ENCODE data around the gene BCL6B.

The BCL6B gene

DNA sequence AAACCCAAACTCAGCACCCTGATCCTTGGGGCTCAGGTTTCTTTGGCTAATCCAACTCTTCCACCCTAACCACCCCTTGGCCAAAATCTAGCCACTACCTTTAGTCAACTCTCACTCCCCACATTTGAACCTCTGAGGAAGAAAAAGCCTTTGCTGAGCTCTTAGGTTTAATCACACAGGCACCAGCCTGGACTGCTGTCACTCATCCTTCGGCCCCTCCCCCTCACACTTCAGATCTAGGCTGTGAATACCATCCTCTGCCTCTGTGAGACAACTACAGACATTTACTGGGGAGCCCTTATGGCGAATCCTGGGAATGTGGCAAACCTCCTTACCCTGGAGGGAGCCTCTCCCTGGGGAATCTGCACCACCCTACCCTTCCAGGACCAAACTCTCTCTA, 15.7 kb upstream of the BCL6B start:
- no peak for DNase-seq (ENCODE audit: low spot score)

DNA sequence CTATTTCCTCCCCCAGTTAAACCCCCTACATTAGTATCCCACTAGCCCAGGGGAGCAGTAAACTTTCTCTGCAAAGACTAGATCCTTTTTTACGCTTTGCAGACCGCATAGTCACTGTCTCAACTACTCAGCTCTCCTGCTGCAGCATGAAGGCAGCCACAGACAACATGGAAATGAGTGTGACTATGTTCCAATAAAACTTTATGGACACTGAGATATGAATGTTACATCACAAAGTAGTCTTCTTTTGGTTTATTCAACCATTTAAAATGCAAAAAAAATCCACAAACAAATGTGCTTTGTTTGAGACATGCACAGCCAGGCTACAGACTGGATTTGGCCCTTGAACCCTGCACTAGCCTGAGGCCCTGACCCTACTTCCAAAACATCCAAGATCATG, 12.3 kb upstream of the BCL6B start:
- DNase-seq (ENCODE audit: low spot score) = no peak

- DNase-seq (ENCODE audit: low spot score) = no peak
Observed at GRCh38 chr17:7011415-7011814, 11.4 kb upstream of the BCL6B start.

DNA sequence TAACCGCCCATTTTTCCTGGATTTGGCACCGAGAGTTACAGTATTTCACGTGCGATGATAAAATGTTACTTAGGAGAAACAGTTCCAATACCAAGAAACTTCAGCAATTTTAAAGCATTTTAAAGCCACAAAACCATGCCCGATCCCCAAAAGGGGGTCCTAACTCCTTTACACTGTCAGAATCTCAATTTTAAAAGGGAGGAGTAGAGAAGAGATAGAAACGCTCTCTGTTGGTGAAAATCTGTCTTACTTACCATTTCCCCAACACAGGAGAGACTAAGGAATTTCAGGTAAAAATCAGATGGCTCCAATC, 11.0 kb upstream of the BCL6B start:
- DNase-seq (ENCODE audit: low spot score) = no peak

GRCh38 chr17:7014261-7014994, 8.4 kb upstream of the BCL6B start:
- DNase-seq (ENCODE audit: low spot score) = peak; percentile 86

DNA sequence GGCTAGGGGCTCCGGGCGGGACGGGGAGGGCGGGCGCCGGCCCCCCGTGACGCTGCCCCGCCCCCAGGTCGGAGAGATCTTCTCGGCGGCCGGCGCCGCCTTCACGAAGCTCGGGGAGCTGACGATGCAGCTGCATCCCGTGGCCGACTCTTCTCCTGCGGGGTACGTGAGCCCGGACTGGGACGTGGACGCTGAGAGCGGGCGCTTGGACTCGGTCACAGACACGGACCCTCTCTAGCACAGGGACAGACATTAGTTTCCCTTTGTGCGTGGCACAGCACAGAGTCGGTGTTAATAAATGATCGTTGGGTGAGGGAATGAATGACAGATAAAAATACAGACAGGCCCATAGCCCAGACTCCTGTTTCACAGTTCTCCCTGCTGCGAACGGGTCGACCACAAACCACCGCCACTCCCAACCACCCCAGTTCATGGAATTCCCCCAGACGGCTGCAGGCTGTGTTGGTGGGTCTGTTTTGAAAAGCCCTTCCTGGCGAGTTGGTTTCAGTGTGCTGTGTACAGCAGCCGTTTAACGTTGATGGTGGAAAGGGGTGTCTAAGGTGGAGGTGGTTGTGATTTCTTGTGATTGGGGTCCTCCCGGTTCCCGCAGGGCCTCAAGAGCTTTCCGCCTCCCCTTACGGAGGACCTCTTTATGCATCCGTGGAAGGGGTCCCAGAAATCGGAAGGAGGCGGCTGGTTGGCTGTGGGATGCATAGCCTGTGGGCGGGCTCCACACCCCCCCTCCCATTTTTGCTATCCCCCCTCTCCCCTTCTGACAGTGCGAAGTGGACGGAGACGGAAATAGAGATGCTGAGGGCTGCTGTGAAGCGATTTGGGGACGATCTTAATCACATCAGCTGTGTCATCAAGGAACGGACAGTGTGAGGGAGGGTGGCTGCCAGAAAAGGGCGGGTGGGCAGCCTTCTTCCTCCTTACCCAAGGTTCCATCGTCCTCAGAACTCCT, 7.6 kb upstream of the BCL6B start:
- DNase-seq (ENCODE audit: low spot score) = no peak

GRCh38 chr17:7016418-7016817, 6.4 kb upstream of the BCL6B start:
- no peak for DNase-seq (ENCODE audit: low spot score)

- DNase-seq (ENCODE audit: low spot score) = no peak
Observed at GRCh38 chr17:7016886-7017826, 5.7 kb upstream of the BCL6B start.

- DNase-seq (ENCODE audit: low spot score) = no peak
Observed at GRCh38 chr17:7017827-7018200, 5.0 kb upstream of the BCL6B start.

DNA sequence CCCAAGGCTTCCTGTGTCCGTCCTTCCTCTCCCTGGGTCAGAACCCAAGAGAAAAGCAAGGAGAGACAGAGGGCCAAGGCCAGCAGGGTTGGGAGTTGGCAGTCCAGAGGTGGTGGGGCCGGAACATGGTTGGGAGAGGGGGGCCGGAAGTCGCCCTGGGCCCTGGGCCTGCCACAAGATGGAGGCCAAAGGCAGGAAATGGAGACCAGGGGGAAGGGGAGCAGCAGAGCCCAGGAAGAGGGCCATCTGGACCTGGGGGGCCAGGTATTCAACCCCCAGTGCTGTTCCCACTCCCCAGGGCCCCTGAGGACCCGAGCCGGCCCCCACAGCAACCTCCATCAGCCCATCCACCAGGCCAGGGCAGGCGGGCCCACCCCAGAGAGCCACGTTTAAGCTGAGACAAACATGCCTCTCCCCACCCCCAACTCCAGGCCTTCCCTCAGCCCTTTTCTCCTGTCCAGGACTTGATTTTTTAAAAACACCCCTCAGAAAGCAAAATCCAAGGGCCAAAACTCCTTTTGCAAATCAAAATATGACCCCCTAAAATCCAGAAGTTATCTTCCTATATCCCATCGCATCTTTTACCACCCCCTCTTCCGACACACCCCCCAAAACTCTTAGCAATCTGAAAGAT, 4.4 kb upstream of the BCL6B start:
- DNase-seq (ENCODE audit: low spot score) = no peak

- DNase-seq (ENCODE audit: low spot score) = no peak
Observed at GRCh38 chr17:7019367-7019766, 3.5 kb upstream of the BCL6B start.

DNA sequence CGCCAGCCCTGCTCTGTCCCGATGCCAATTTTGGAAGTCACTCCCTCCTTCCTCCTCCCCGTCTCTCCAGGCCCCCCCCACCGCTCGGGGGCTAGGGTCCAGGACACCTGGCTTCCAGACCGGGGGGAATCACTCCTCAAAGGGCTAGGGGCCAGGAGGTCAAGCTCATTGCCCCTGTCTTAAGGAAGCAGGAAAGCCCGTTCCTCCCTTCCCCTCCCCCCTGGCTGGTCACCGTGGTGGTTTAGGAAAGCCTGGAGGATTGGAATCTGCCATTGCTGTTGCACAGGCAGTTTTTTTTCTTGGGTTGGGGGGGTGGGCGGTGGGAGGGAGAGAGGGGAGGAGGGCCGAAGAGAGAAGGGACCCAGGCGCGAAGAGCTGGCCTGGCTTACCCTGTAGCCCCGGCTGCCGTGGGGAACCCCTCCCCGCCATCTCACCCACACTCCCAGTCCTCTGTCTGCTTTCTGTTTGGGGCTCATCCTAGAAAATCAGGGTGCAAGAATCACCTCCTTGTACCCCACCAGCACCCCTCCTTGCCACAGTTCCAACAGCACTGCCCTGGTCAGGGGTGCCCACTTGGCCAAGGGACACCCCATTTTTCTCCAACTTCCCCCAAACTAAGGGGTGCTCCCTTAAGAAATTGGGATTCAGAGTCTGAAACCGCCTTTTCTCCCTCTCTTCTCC, 2.9 kb upstream of the BCL6B start:
- peak; percentile 83 for DNase-seq (ENCODE audit: low spot score)

- no peak for DNase-seq (ENCODE audit: low spot score)
Observed at GRCh38 chr17:7020894-7021664, 1.8 kb upstream of the BCL6B start.

- DNase-seq (ENCODE audit: low spot score) = peak; percentile 57
Observed at GRCh38 chr17:7021993-7022778, 664 bp upstream of the BCL6B start.

DNA sequence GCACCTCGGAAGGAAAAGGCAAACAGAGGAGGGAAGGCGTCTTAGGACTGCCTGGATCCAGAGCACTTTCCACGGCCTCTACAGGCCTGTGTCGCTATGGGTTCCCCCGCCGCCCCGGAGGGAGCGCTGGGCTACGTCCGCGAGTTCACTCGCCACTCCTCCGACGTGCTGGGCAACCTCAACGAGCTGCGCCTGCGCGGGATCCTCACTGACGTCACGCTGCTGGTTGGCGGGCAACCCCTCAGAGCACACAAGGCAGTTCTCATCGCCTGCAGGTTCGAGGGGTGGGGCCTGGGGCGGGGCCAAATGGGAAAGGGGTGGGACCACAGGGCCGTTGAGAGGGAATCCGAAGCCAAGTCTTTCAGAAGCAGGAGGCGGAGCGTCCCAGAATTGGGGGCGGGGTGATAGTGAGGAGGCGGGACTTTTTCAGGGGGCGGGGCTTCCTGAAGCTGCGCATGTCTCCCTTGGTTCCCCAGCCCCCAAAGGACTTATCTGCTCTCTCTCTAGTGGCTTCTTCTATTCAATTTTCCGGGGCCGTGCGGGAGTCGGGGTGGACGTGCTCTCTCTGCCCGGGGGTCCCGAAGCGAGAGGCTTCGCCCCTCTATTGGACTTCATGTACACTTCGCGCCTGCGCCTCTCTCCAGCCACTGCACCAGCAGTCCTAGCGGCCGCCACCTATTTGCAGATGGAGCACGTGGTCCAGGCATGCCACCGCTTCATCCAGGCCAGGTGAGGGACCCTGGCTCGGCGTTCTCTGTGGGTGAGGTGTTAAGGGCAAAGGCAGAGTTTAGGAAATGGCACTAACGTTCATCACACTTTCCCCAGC, 939 bp downstream of the BCL6B start:
- peak; percentile 90 for DNase-seq (ENCODE audit: low spot score)

DNA sequence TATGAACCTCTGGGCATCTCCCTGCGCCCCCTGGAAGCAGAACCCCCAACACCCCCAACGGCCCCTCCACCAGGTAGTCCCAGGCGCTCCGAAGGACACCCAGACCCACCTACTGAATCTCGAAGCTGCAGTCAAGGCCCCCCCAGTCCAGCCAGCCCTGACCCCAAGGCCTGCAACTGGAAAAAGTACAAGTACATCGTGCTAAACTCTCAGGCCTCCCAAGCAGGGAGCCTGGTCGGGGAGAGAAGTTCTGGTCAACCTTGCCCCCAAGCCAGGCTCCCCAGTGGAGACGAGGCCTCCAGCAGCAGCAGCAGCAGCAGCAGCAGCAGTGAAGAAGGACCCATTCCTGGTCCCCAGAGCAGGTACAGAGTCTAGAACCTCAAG, 1.5 kb downstream of the BCL6B start:
- no peak for DNase-seq (ENCODE audit: low spot score)

- no peak for DNase-seq (ENCODE audit: low spot score)
Observed at GRCh38 chr17:7025245-7025644, 2.4 kb downstream of the BCL6B start.

DNA sequence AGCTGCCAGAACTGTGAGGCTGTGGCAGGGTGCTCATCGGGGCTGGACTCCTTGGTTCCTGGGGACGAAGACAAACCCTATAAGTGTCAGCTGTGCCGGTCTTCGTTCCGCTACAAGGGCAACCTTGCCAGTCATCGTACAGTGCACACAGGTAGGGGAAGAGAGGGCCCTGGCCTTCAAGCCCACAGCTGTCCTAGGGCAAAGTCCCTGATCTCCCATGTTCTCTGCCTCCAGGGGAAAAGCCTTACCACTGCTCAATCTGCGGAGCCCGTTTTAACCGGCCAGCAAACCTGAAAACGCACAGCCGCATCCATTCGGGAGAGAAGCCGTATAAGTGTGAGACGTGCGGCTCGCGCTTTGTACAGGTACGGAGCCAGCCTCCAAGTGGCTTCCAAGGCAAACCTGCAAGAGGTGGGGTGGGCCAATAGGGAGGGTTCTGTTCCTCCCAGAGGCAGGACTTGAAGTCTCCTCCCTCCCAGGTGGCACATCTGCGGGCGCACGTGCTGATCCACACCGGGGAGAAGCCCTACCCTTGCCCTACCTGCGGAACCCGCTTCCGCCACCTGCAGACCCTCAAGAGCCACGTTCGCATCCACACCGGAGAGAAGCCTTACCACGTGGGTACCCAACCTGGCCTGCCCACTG, 3.7 kb downstream of the BCL6B start:
- DNase-seq (ENCODE audit: low spot score) = no peak

Data from COLO829 (cell line).